ENCODE data around the gene MAPK11. TPM values are rescaled to one million over a fixed set of nuclear protein-coding genes. Genes with fewer than 3 reads are reported as not detected.

MAPK11 gene
- total RNA-seq (ENCODE audit: low replicate concordance), result 3.0 and 5.8 TPM in 2 replicates

GRCh38 chr22:50269970-50270665 is at the start of gene MAPK11:
TSS of gene MAPK11 (minus strand) at chr22:50270380. CDS start at chr22:50270292, 88 bp downstream.
- peak within 1 kb of the TSS; percentile 65 for H3K4me3 ChIP-seq (ENCODE audit: low read depth, low read length)
- DNase-seq (ENCODE audit: low read depth), result peak; percentile 35
- TF ChIP-seq CTCF (IDR thresholded peaks at IDR 0.05; ENCODE audit: insufficient read depth, low read length), result no peak

GRCh38 chr22:50319503-50319951 is 49.3 kb upstream of the MAPK11 start:
- TF ChIP-seq CTCF (IDR thresholded peaks at IDR 0.05; ENCODE audit: insufficient read depth, low read length), result no peak
- H3K4me3 ChIP-seq (ENCODE audit: low read depth, low read length), result no peak overlapping the region
- DNase-seq (ENCODE audit: low read depth), result no peak

GRCh38 chr22:50318698-50319411 is 48.7 kb upstream of the MAPK11 start:
- DNase-seq (ENCODE audit: low read depth), result no peak
- TF ChIP-seq CTCF (IDR thresholded peaks at IDR 0.05; ENCODE audit: insufficient read depth, low read length), result no peak
- no peak overlapping the region for H3K4me3 ChIP-seq (ENCODE audit: low read depth, low read length)

GRCh38 chr22:50318356-50318697 is 48.1 kb upstream of the MAPK11 start:
- H3K4me3 ChIP-seq (ENCODE audit: low read depth, low read length), result no peak overlapping the region
- DNase-seq (ENCODE audit: low read depth), result no peak
- no peak for TF ChIP-seq CTCF (IDR thresholded peaks at IDR 0.05; ENCODE audit: insufficient read depth, low read length)

- DNase-seq (ENCODE audit: low read depth), result no peak
- no peak for TF ChIP-seq CTCF (IDR thresholded peaks at IDR 0.05; ENCODE audit: insufficient read depth, low read length)
- H3K4me3 ChIP-seq (ENCODE audit: low read depth, low read length), result no peak overlapping the region
Measured at GRCh38 chr22:50317674-50318073, 47.5 kb upstream of the MAPK11 start.

GRCh38 chr22:50317178-50317577 is 47.0 kb upstream of the MAPK11 start:
- no peak for TF ChIP-seq CTCF (IDR thresholded peaks at IDR 0.05; ENCODE audit: insufficient read depth, low read length)
- no peak for DNase-seq (ENCODE audit: low read depth)
- H3K4me3 ChIP-seq (ENCODE audit: low read depth, low read length), result no peak overlapping the region

Measured in fibroblast of the aortic adventitia (primary cell).